H1 (cell line): Measurements from ENCODE around the gene MORC3. TPM values are rescaled to one million over a fixed set of nuclear protein-coding genes. Genes with fewer than 3 reads are reported as not detected.

Experiments used
- CTCF ChIA-PET: fragments of 300-600 bp; sonication (Branson Sonifier 250); formaldehyde crosslinking; loops from one replicate; lab custom pipeline; 2021; ENCODE audit not compliant: partially characterized antibody; lab: Charles Lee
- POLR2A ChIA-PET: fragments of 300-600 bp; sonication (Branson Sonifier 250); formaldehyde crosslinking; loops from one replicate; lab custom pipeline; 2021; ENCODE audit warnings: inconsistent platforms; ENCODE audit not compliant: partially characterized antibody; lab: Charles Lee
- DNase-seq, 2 experiments: peaks; one replicate each; pipeline versions ENCODE4 v3.0.0 to v3.0.0-alpha.2; 2010 to 2022; ENCODE audit warnings: low spot score in 2 of 2, low read depth in 1 of 2, mixed read lengths in 1 of 2
- FAIRE-seq: peaks from 2 replicates; lab custom pipeline; 2011; peaks lifted over from hg19 to GRCh38; lab: Jason Lieb, UNC
- H2AFZ ChIP-seq: 2 replicates; pipeline ENCODE4 v1.8.1; 2012; ENCODE audit warnings: low read length, inconsistent platforms
- H2AK5ac ChIP-seq: 2 replicates; pipeline ENCODE4 v1.6.1; 2013; ENCODE audit warnings: low read depth, low read length
- H2BK120ac ChIP-seq: replicated peaks from 2 replicates; pipeline ENCODE3; 2013; ENCODE audit warnings: low read depth, low read length, inconsistent platforms
- H2BK12ac ChIP-seq: 2 replicates; pipeline ENCODE4 v1.6.1; 2013; ENCODE audit warnings: low read depth, low read length
- H2BK15ac ChIP-seq: 2 replicates; pipeline ENCODE4 v1.6.1; 2013; ENCODE audit warnings: low read length
- H2BK20ac ChIP-seq: 2 replicates; pipeline ENCODE4 v1.6.1; 2013; ENCODE audit warnings: low read length
- H2BK5ac ChIP-seq: 2 replicates; pipeline ENCODE4 v1.6.1; 2013; ENCODE audit warnings: low read depth, low read length
- H3K14ac ChIP-seq: 2 replicates; pipeline ENCODE4 v1.6.1; 2013; ENCODE audit warnings: inconsistent platforms; ENCODE audit not compliant: insufficient read length
- H3K18ac ChIP-seq: 2 replicates; pipeline ENCODE4 v1.6.1; 2013; ENCODE audit warnings: low read length; ENCODE audit errors: extremely low read depth
- H3K23ac ChIP-seq: 2 replicates; pipeline ENCODE4 v1.6.1; 2013; ENCODE audit warnings: inconsistent platforms; ENCODE audit not compliant: insufficient read length
- H3K23me2 ChIP-seq: 2 replicates; pipeline ENCODE4 v1.6.1; 2013; ENCODE audit warnings: low read depth, low read length
- H3K27ac ChIP-seq: 2 replicates; pipeline ENCODE4 v1.6.1; 2011; ENCODE audit warnings: low read depth, low read length, inconsistent platforms
- H3K27me3 ChIP-seq, 4 experiments: replicated peaks in 1 of 4; 1 replicate in 1 of 4; 2 replicates in 3 of 4; pipeline versions ENCODE4 v1.6.1 to v1.8.1; 2011 to 2013; ENCODE audit warnings: low read length in 3 of 4, mild to moderate bottlenecking in 3 of 4, inconsistent platforms in 2 of 4, mixed read lengths in 2 of 4, moderate library complexity in 1 of 4; ENCODE audit not compliant: control insufficient read depth in 3 of 4, insufficient read depth in 3 of 4; ENCODE audit errors: extremely low read depth in 1 of 4
- H3K36me3 ChIP-seq, 4 experiments: 2 replicates each; pipeline versions ENCODE4 v1.6.1 to v1.8.1; 2011 to 2013; ENCODE audit warnings: mild to moderate bottlenecking in 4 of 4, low read length in 3 of 4, moderate library complexity in 2 of 4, control low read depth in 1 of 4, inconsistent platforms in 1 of 4; ENCODE audit not compliant: insufficient read depth in 4 of 4, control insufficient read depth in 2 of 4
- H3K4ac ChIP-seq: replicated peaks from 2 replicates; pipeline ENCODE3; 2013; ENCODE audit warnings: low read length, low read depth, mixed read lengths, inconsistent platforms; ENCODE audit not compliant: insufficient read length
- H3K4me1 ChIP-seq, 4 experiments: replicated peaks in 1 of 4; 1 replicate in 1 of 4; 2 replicates in 3 of 4; pipeline versions ENCODE4 v1.6.1 to v1.8.1; 2011 to 2013; ENCODE audit warnings: low read length in 3 of 4, inconsistent platforms in 2 of 4, mixed read lengths in 1 of 4; ENCODE audit not compliant: insufficient read depth in 4 of 4, control insufficient read depth in 3 of 4
- H3K4me2 ChIP-seq, 2 experiments: 2 replicates each; pipeline versions ENCODE4 v1.6.1 to v1.8.1; 2011 to 2013; ENCODE audit warnings: low read depth in 2 of 2, low read length in 2 of 2, control low read depth in 1 of 2, inconsistent platforms in 1 of 2, mild to moderate bottlenecking in 1 of 2; ENCODE audit not compliant: insufficient read depth in 1 of 2
- H3K4me3 ChIP-seq, 4 experiments: fragments of 200-600, 300-600 bp in 1 of 4; sonication (generic), shearing (Covaris generic), sonication (Bioruptor Twin) in 1 of 4; 2 replicates each; pipeline versions ENCODE4 v1.5.1 to v1.8.1; 2011 to 2016; ENCODE audit warnings: low read length in 4 of 4, low read depth in 3 of 4, control low read depth in 2 of 4, inconsistent platforms in 2 of 4, mild to moderate bottlenecking in 2 of 4, mixed read lengths in 1 of 4, moderate library complexity in 1 of 4; ENCODE audit not compliant: insufficient read depth in 2 of 4; ENCODE audit errors: extremely low read depth in 1 of 4
- H3K56ac ChIP-seq: replicated peaks from 2 replicates; pipeline ENCODE3; 2013; ENCODE audit warnings: low read depth, mild to moderate bottlenecking, mixed read lengths, low read length, inconsistent platforms; ENCODE audit not compliant: insufficient read length
- H3K79me1 ChIP-seq: 2 replicates; pipeline ENCODE4 v1.6.1; 2013; ENCODE audit warnings: low read depth, low read length, control low read depth
- H3K79me2 ChIP-seq, 2 experiments: 2 replicates each; pipeline versions ENCODE4 v1.6.1 to v1.8.1; 2012 to 2013; ENCODE audit warnings: low read length in 2 of 2, mild to moderate bottlenecking in 2 of 2, inconsistent platforms in 1 of 2; ENCODE audit not compliant: insufficient read depth in 2 of 2, control insufficient read depth in 1 of 2
- H3K9ac ChIP-seq, 4 experiments: replicated peaks in 1 of 4; 1 replicate in 1 of 4; 2 replicates in 3 of 4; pipeline versions ENCODE4 v1.6.1 to v1.8.1; 2011 to 2013; ENCODE audit warnings: low read depth in 3 of 4, low read length in 3 of 4, control low read depth in 2 of 4, mild to moderate bottlenecking in 2 of 4, moderate library complexity in 2 of 4, inconsistent platforms in 1 of 4; ENCODE audit errors: extremely low read depth in 1 of 4
- H3K9me3 ChIP-seq, 2 experiments: 2 replicates each; pipeline versions ENCODE4 v1.6.1 to v1.8.1; 2012 to 2013; ENCODE audit warnings: mild to moderate bottlenecking in 2 of 2, moderate library complexity in 2 of 2, control low read depth in 1 of 2, inconsistent platforms in 1 of 2, low read depth in 1 of 2, low read length in 1 of 2, mixed read lengths in 1 of 2; ENCODE audit not compliant: insufficient read depth in 2 of 2
- H4K20me1 ChIP-seq, 2 experiments: replicated peaks in 1 of 2; 2 replicates each; pipeline versions ENCODE3 to v1.8.1; 2011 to 2013; ENCODE audit warnings: inconsistent platforms in 2 of 2, low read length in 2 of 2, mild to moderate bottlenecking in 1 of 2; ENCODE audit not compliant: insufficient read depth in 2 of 2, control insufficient read depth in 1 of 2
- H4K5ac ChIP-seq: 2 replicates; pipeline ENCODE4 v1.6.1; 2013; ENCODE audit warnings: low read length, low read depth, mixed read lengths, inconsistent platforms; ENCODE audit not compliant: insufficient read length
- H4K8ac ChIP-seq: 2 replicates; pipeline ENCODE4 v1.8.0; 2013; ENCODE audit warnings: mild to moderate bottlenecking, moderate library complexity, low read length, inconsistent platforms; ENCODE audit not compliant: insufficient read depth; ENCODE audit errors: extremely low read depth
- H4K91ac ChIP-seq: replicated peaks from 2 replicates; pipeline ENCODE3; 2013; ENCODE audit warnings: low read length, mixed read lengths, inconsistent platforms; ENCODE audit not compliant: insufficient read length
- BCL11A ChIP-seq, 2 experiments: IDR thresholded peaks; one replicate each; pipeline ENCODE4 v1.6.1; 2011; ENCODE audit warnings: low read depth in 2 of 2, low read length in 2 of 2, mild to moderate bottlenecking in 2 of 2
- CBX8 ChIP-seq: fragments of 300-800, 300-1000 bp; sonication (generic); IDR thresholded peaks from 2 replicates; pipeline ENCODE4 v1.7.1; 2016; ENCODE audit warnings: low read depth, low read length, borderline replicate concordance
- CTBP2 ChIP-seq: IDR thresholded peaks from 2 replicates; pipeline ENCODE4 v1.7.0; 2011; ENCODE audit warnings: borderline replicate concordance, mild to moderate bottlenecking, moderate library complexity, mixed read lengths, low read length; ENCODE audit not compliant: insufficient read depth, insufficient read length
- EP300 ChIP-seq, 2 experiments: IDR thresholded peaks; 1 replicate in 1 of 2; 2 replicates in 1 of 2; pipeline ENCODE4 v1.6.1; 2011 to 2012; ENCODE audit warnings: low read depth in 2 of 2, low read length in 2 of 2, mild to moderate bottlenecking in 2 of 2, borderline replicate concordance in 1 of 2, inconsistent platforms in 1 of 2, moderate library complexity in 1 of 2
- EZH2 ChIP-seq: fragments of 200-600 bp; sonication (generic); IDR thresholded peaks from 2 replicates; pipeline ENCODE4 v1.7.1; 2012; ENCODE audit warnings: low read depth, mild to moderate bottlenecking, moderate library complexity, low read length, inconsistent platforms; ENCODE audit not compliant: severe bottlenecking
- HDAC6 ChIP-seq: IDR thresholded peaks from one replicate; pipeline ENCODE4 v1.7.1; 2012; ENCODE audit warnings: low read depth, mild to moderate bottlenecking, inconsistent platforms, low read length, moderate library complexity
- KDM1A ChIP-seq: fragments of 200-600, 300-600 bp; sonication (generic); IDR thresholded peaks from 2 replicates; pipeline ENCODE4 v1.7.1; 2016; ENCODE audit warnings: mild to moderate bottlenecking, low read length, borderline replicate concordance
- NRF1 ChIP-seq: IDR thresholded peaks from 2 replicates; pipeline ENCODE4 v1.6.1; 2011; ENCODE audit warnings: mild to moderate bottlenecking, low read depth, low read length, improper control_type of control experiment
- SP1 ChIP-seq: IDR thresholded peaks from 2 replicates; pipeline ENCODE4 v1.6.1; 2011; ENCODE audit warnings: low read depth, low read length
- TAF1 ChIP-seq: IDR thresholded peaks from 2 replicates; pipeline ENCODE4 v1.6.1; 2011; ENCODE audit warnings: mild to moderate bottlenecking, low read depth, low read length
- ZNF274 ChIP-seq: IDR thresholded peaks from 2 replicates; pipeline ENCODE4 v1.7.0; 2012; ENCODE audit warnings: low read length, borderline replicate concordance; ENCODE audit errors: extremely low read depth
- WGBS, 2 experiments: shearing (Covaris generic) in 1 of 2; methylation state at CpG; one replicate each; pipeline versions ENCODE4 v1.1.6 to v1.1.7; 2013 to 2015; ENCODE audit warnings: low lambda C conversion rate in 2 of 2, mixed read lengths in 2 of 2, inconsistent platforms in 1 of 2, low coverage in 1 of 2, missing lambda C conversion rate in 1 of 2; ENCODE audit not compliant: insufficient replicate concordance in 2 of 2, insufficient coverage in 1 of 2, insufficient read length in 1 of 2; ENCODE audit errors: extremely low coverage in 1 of 2, missing lambda C conversion rate in 1 of 2; 5-methylcytosine and 5-hydroxymethylcytosine counted together
- polyA plus RNA-seq, 7 experiments: library from polyadenylated mRNA; depleted of rRNA in 3 of 7; stranded (reverse) in 5 of 7; unstranded in 2 of 7; fragments of >200 nt in 5 of 7; fragments of 200-250 nt in 2 of 7; gene quantifications; 1 replicate in 5 of 7; 2 replicates in 1 of 7; 4 replicates in 1 of 7; pipeline versions ENCODE4 v1.2.1 to v1.2.3, GENCODE V29; 2011 to 2013; ENCODE audit warnings: missing spikeins in 2 of 7, mixed read lengths in 2 of 7
- total RNA-seq: library from RNA; stranded (reverse); fragmentation: NEBNext Ultra II Directional; extraction: Animal tissue kit (Norgen Biotek cat#: 25700); gene quantifications from 2 replicates; pipeline ENCODE4 v1.2.1, GENCODE V29; 2021
- TF ChIP-seq, protein P1 (sequence below): IDR thresholded peaks from 2 replicates; pipeline ENCODE4 v1.6.1; 2012; ENCODE audit warnings: inconsistent platforms
- TF ChIP-seq, protein P2 (sequence below): IDR thresholded peaks from 2 replicates; pipeline ENCODE4 v1.6.1; 2011; ENCODE audit warnings: low read depth, mild to moderate bottlenecking, low read length; ENCODE audit not compliant: insufficient read depth

Gene MORC3
- total and polyA plus RNA-seq, 2 of the 8 experiments (the other 6 are each of a cell fraction or from before 2014, with no cell fraction given), result 5.0 to 20.4 TPM

DNA sequence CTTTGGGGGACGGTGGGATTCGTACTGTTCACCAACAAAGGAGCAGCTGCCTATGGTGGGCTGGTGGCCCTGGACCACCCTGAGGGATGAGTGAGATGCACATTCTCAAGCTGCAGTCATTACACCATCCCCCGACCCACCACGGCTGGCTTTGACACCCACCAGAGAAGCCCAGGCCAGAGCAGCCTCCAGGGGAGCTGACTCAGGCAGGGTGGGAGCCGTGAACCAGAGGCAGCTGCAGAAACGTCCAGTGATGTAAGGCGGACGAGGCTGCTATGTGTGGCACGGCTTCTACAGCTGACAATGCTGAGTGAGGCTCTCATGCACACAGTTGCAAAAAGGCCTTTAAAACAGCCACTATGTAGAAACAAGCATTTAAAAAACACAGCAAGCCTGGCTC is 105.3 kb downstream of the MORC3 start:
- DNase-seq (no peak), FAIRE-seq (no peak)
- CTCF ChIA-PET, result interaction anchor here (1.1 to 3.9 kb wide), 4 partner anchors 9 to 70 kb away, joined by 3 to 17 read pairs (median 4); no protein-coding TSS in a partner anchor
- H2BK15ac ChIP-seq, result no peak overlapping the region
- H4K91ac ChIP-seq, result no peak overlapping the region
- no peaks in the 10 kb centered on the region for H3K36me3 ChIP-seq
- H4K20me1 ChIP-seq, result no peaks in the 10 kb centered on the region
- no peak overlapping the region for H4K5ac ChIP-seq
- POLR2A ChIA-PET, result interaction anchor here (1.4 kb wide), 1 partner anchor 29 kb away, joined by 5 read pairs; no protein-coding TSS in a partner anchor
- no peak overlapping the region for H2BK120ac ChIP-seq
- no peak overlapping the region for H4K8ac ChIP-seq
- no peaks in the 10 kb centered on the region for H3K27me3 ChIP-seq
- 87% methylated on average over 9 of the region's 9 CpGs; no CpG with 5 or more reads in 1 of the 2 experiments for WGBS, 2 experiments
- no peak overlapping the region; the same call in 1 of the 2 replicates for H2BK20ac ChIP-seq
- H3K4me3 ChIP-seq, result no peak overlapping the region
- no peak overlapping the region for H2AK5ac ChIP-seq
- H3K79me2 ChIP-seq, result no peaks in the 10 kb centered on the region
- H3K27ac ChIP-seq, result no peak overlapping the region
- H3K14ac ChIP-seq, result no peak overlapping the region
- no peak overlapping the region for H3K4ac ChIP-seq
- no peak overlapping the region for H3K18ac ChIP-seq
- H3K23ac ChIP-seq, result no peak overlapping the region
- no peak overlapping the region for H3K4me2 ChIP-seq
- H3K23me2 ChIP-seq, result no peaks in the 10 kb centered on the region
- no peak overlapping the region for H3K56ac ChIP-seq
- peaks cover 0 to 4% (median 4%) of the 10 kb centered on the region in 4 experiments; a peak in 4 of 7 replicates for H3K4me1 ChIP-seq
- H3K9ac ChIP-seq, result no peak overlapping the region
- H3K79me1 ChIP-seq, result no peaks in the 10 kb centered on the region
- no peak overlapping the region for H2BK5ac ChIP-seq
- no peak overlapping the region for H2BK12ac ChIP-seq
- no peaks in the 10 kb centered on the region for H3K9me3 ChIP-seq
- H2AFZ ChIP-seq, result no peak overlapping the region
- TF ChIP-seq NRF1 (no peak), CBX8 (no peak), TAF1 (no peak), SP1 (no peak), EP300 (IDR thresholded peaks at IDR 0.05; ENCODE audit: borderline replicate concordance in 1 of 2, low read depth in 2 of 2, low read length in 2 of 2) (no peak), KDM1A (no peak), CTBP2 (no peak), ZNF274 (no peak), BCL11A (IDR thresholded peaks at IDR 0.05; ENCODE audit: low read depth in 2 of 2, low read length in 2 of 2) (no peak), EZH2 (no peak), HDAC6 (no peak)
- TF ChIP-seq, protein P1, sequence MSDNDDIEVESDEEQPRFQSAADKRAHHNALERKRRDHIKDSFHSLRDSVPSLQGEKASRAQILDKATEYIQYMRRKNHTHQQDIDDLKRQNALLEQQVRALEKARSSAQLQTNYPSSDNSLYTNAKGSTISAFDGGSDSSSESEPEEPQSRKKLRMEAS, result no peak
- TF ChIP-seq, protein P2, sequence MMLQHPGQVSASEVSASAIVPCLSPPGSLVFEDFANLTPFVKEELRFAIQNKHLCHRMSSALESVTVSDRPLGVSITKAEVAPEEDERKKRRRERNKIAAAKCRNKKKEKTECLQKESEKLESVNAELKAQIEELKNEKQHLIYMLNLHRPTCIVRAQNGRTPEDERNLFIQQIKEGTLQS, result no peak
